Skeletal muscle satellite cell (primary cell): ENCODE data around the gene ALDH1A1.

Source experiments
- H3K27me3 ChIP-seq: 2 replicates; pipeline ENCODE4 v1.7.0; 2013; ENCODE audit warnings: low read length; ENCODE audit not compliant: control insufficient read depth, insufficient read depth
- H3K36me3 ChIP-seq: 2 replicates; pipeline ENCODE4 v1.7.0; 2013; ENCODE audit warnings: mild to moderate bottlenecking, control low read depth, low read length; ENCODE audit not compliant: insufficient read depth
- H3K4me1 ChIP-seq: 2 replicates; pipeline ENCODE4 v1.7.0; 2013; ENCODE audit warnings: low read length; ENCODE audit not compliant: control insufficient read depth, insufficient read depth
- H3K4me2 ChIP-seq: 2 replicates; pipeline ENCODE4 v1.7.0; 2013; ENCODE audit warnings: mild to moderate bottlenecking, low read length
- H3K4me3 ChIP-seq: 2 replicates; pipeline ENCODE4 v1.7.0; 2013; ENCODE audit warnings: low read length
- H3K9ac ChIP-seq: 2 replicates; pipeline ENCODE4 v1.7.0; 2013; ENCODE audit warnings: mild to moderate bottlenecking, low read depth, low read length, moderate library complexity
- H3K9me3 ChIP-seq: replicated peaks from 2 replicates; pipeline ENCODE4 v1.7.0; 2013; ENCODE audit warnings: mild to moderate bottlenecking, control low read depth, low read length

Gene ALDH1A1

GRCh38 chr9:72925126-72925789 lies 27.6 kb downstream of the ALDH1A1 start:
- Histone ChIP-seq H3K27me3 (no peaks in the 10 kb centered on the region), H3K4me1 (no peaks in the 10 kb centered on the region), H3K4me2 (no peak overlapping the region), H3K9ac (no peak overlapping the region), H3K9me3 (no peaks in the 10 kb centered on the region), H3K4me3 (no peak overlapping the region), H3K36me3 (no peaks in the 10 kb centered on the region)

GRCh38 chr9:72924154-72924790 lies 28.6 kb downstream of the ALDH1A1 start:
- Histone ChIP-seq H3K27me3 (no peaks in the 10 kb centered on the region), H3K4me2 (no peak overlapping the region), H3K4me1 (no peaks in the 10 kb centered on the region), H3K9ac (no peak overlapping the region), H3K36me3 (no peaks in the 10 kb centered on the region), H3K4me3 (no peak overlapping the region), H3K9me3 (no peaks in the 10 kb centered on the region)

- Histone ChIP-seq H3K4me2 (no peak overlapping the region), H3K9ac (no peak overlapping the region), H3K36me3 (no peaks in the 10 kb centered on the region), H3K4me1 (no peaks in the 10 kb centered on the region), H3K4me3 (no peak overlapping the region), H3K27me3 (no peaks in the 10 kb centered on the region), H3K9me3 (no peaks in the 10 kb centered on the region)
These were observed 29.8 kb downstream of the ALDH1A1 start for GRCh38 chr9:72923077-72923476.

- Histone ChIP-seq H3K36me3 (no peaks in the 10 kb centered on the region), H3K9ac (no peak overlapping the region), H3K9me3 (no peaks in the 10 kb centered on the region), H3K4me3 (no peak overlapping the region), H3K4me1 (no peaks in the 10 kb centered on the region), H3K4me2 (no peak overlapping the region), H3K27me3 (no peaks in the 10 kb centered on the region)
These were observed 30.8 kb downstream of the ALDH1A1 start for GRCh38 chr9:72921888-72922654.

- Histone ChIP-seq H3K36me3 (no peaks in the 10 kb centered on the region), H3K27me3 (no peaks in the 10 kb centered on the region), H3K9ac (no peak overlapping the region), H3K4me3 (no peak overlapping the region), H3K4me1 (no peaks in the 10 kb centered on the region), H3K9me3 (no peaks in the 10 kb centered on the region), H3K4me2 (no peak overlapping the region)
These were observed 33.5 kb downstream of the ALDH1A1 start for GRCh38 chr9:72919246-72919945.

- Histone ChIP-seq H3K9me3 (no peaks in the 10 kb centered on the region), H3K4me1 (no peaks in the 10 kb centered on the region), H3K9ac (no peak overlapping the region), H3K36me3 (no peaks in the 10 kb centered on the region), H3K27me3 (no peaks in the 10 kb centered on the region), H3K4me2 (no peak overlapping the region), H3K4me3 (no peak overlapping the region)
These were observed 34.9 kb downstream of the ALDH1A1 start for GRCh38 chr9:72917892-72918509.

GRCh38 chr9:72915659-72916058 lies 37.2 kb downstream of the ALDH1A1 start:
- Histone ChIP-seq H3K36me3 (no peaks in the 10 kb centered on the region), H3K4me1 (no peaks in the 10 kb centered on the region), H3K9ac (no peak overlapping the region), H3K27me3 (no peaks in the 10 kb centered on the region), H3K4me3 (no peak overlapping the region), H3K9me3 (no peaks in the 10 kb centered on the region), H3K4me2 (no peak overlapping the region)

- Histone ChIP-seq H3K9ac (no peak overlapping the region), H3K4me1 (no peaks in the 10 kb centered on the region), H3K36me3 (no peaks in the 10 kb centered on the region), H3K4me3 (no peak overlapping the region), H3K27me3 (no peaks in the 10 kb centered on the region), H3K9me3 (no peaks in the 10 kb centered on the region), H3K4me2 (no peak overlapping the region)
These were observed 38.1 kb downstream of the ALDH1A1 start for GRCh38 chr9:72914750-72915149.

GRCh38 chr9:72913382-72914009 lies 39.4 kb downstream of the ALDH1A1 start:
- Histone ChIP-seq H3K9me3 (no peaks in the 10 kb centered on the region), H3K36me3 (no peaks in the 10 kb centered on the region), H3K4me3 (no peak overlapping the region), H3K4me1 (no peaks in the 10 kb centered on the region), H3K27me3 (no peaks in the 10 kb centered on the region), H3K4me2 (no peak overlapping the region), H3K9ac (no peak overlapping the region)

GRCh38 chr9:72912476-72913381 lies 40.1 kb downstream of the ALDH1A1 start:
- H3K36me3 ChIP-seq, result no peaks in the 10 kb centered on the region
- no peaks in the 10 kb centered on the region for H3K4me1 ChIP-seq

More at GRCh38 chr9:72912476-72913381, 40.1 kb downstream of the ALDH1A1 start:
- Histone ChIP-seq H3K9ac (no peak overlapping the region), H3K4me2 (no peak overlapping the region), H3K9me3 (no peaks in the 10 kb centered on the region), H3K4me3 (no peak overlapping the region), H3K27me3 (no peaks in the 10 kb centered on the region)
